WI38 (cell line): ENCODE results near the gene OBSCN.
"Not testable (repeated sequence)": the region's sequence is repeated elsewhere in the genome, so short reads cannot be mapped to it uniquely, and the experiment has no call there.

ENCODE experiments used
- H3K4me3 ChIP-seq: 2 replicates; pipeline ENCODE4 v1.5.1; 2011; ENCODE audit warnings: low read depth, mild to moderate bottlenecking, control low read depth, low read length
- CTCF ChIP-seq: IDR thresholded peaks from 2 replicates; pipeline ENCODE4 v1.5.1; 2012; ENCODE audit warnings: low read depth, mild to moderate bottlenecking, control low read depth, low read length

The OBSCN gene

DNA sequence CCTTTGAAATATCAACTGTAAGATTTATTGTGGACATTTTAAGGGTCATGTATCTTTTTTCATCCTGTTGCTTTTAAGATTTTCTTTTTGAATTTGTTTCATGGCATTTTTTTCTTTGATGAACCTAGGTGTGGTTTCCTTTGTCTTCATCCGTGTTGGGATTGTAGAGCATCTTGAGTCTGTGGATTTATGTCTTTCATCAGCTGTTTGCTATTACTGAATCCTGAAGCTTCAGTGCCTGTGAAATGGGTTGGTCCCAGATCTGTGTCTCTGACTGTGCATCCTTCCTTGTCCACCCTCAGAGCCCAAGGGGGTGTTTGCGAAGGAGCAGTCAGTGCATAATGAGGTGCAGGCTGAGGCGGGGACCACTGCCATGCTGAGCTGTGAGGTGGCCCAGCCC, 37.3 kb downstream of the OBSCN start:
- H3K4me3 ChIP-seq, result no peak overlapping the region
- no peak for TF ChIP-seq CTCF

- no peak for TF ChIP-seq CTCF
- no peak overlapping the region for H3K4me3 ChIP-seq
These were observed 38.5 kb downstream of the OBSCN start for GRCh38 chr1:228246216-228246900.

- no peak for TF ChIP-seq CTCF
- no peak overlapping the region for H3K4me3 ChIP-seq
These were observed 41.9 kb downstream of the OBSCN start for GRCh38 chr1:228249513-228250305.

- H3K4me3 ChIP-seq, result not testable (repeated sequence)
These were observed 44.6 kb downstream of the OBSCN start for GRCh38 chr1:228252476-228252875.

DNA sequence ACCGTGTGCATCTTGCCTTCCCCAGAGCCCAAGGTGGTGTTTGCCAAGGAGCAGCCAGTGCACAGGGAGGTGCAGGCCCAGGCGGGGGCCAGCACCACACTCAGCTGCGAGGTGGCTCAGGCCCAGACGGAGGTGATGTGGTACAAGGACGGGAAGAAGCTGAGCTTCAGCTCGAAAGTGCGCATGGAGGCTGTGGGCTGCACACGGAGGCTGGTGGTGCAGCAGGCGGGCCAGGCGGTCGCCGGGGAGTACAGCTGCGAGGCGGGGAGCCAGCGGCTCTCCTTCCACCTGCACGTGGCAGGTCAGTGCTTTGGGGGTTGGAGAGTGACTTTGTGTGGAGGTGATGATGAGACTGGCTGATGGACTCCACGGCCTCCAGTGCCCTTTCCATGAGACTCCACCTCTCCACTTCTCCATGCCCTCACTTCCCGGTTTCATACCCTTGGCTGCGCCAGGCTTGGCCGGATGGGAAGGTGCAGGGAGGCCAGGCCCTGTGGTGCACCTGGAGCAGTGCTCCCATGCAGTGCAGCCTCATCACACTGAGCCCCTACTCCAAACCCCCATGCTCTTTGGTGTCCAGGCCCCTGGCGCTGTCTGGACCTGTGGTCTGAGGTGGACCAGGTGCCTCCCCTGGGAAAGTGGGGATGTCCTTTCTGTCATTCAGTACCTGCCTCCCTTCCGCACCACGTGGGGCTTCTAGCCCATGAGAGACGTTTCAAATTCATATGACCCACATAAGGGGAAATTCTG, 49.0 kb downstream of the OBSCN start:
- TF ChIP-seq CTCF, result no peak
- H3K4me3 ChIP-seq, result no peak overlapping the region

- H3K4me3 ChIP-seq, result no peak overlapping the region
- TF ChIP-seq CTCF, result no peak
These were observed 50.6 kb downstream of the OBSCN start for GRCh38 chr1:228258486-228258885.

- no peak for TF ChIP-seq CTCF
- no peak overlapping the region for H3K4me3 ChIP-seq
These were observed 51.6 kb downstream of the OBSCN start for GRCh38 chr1:228259368-228259894.
